AG04450 (cell line): ENCODE results near the gene FOXJ1. TPM values are rescaled to one million over a fixed set of nuclear protein-coding genes. Genes with fewer than 3 reads are reported as not detected.

Source experiments
- CTCF ChIA-PET: fragments of 300-600, 350-600 bp; formaldehyde crosslinking; extraction: SDS; loops from one replicate; lab custom pipeline; 2022; ENCODE audit warnings: antibody characterized with exemption, inconsistent platforms; lab: Charles Lee
- POLR2A ChIA-PET: fragments of 350-600 bp; formaldehyde crosslinking; extraction: SDS; loops from one replicate; lab custom pipeline; 2021; ENCODE audit warnings: antibody characterized with exemption, inconsistent platforms; lab: Yijun Ruan, JAX
- DNase-seq: peaks from one replicate; pipeline ENCODE4 v3.0.0-alpha.2; 2011; ENCODE audit warnings: low read depth, low spot score
- H3K27ac ChIP-seq: one replicate; pipeline ENCODE4 v1.5.1; 2012; ENCODE audit warnings: low read depth, low read length, control low read depth
- H3K27me3 ChIP-seq: one replicate; pipeline ENCODE4 v1.6.0; 2012; ENCODE audit warnings: low read length; ENCODE audit not compliant: control insufficient read depth, insufficient read depth
- H3K4me3 ChIP-seq: 2 replicates; pipeline ENCODE4 v1.5.1; 2011; ENCODE audit warnings: mild to moderate bottlenecking, low read depth, low read length, control low read depth
- H3K9me3 ChIP-seq: 2 replicates; pipeline ENCODE4 v1.5.1; 2012; ENCODE audit warnings: low read length; ENCODE audit not compliant: control insufficient read depth, insufficient read depth
- polyA plus RNA-seq: library from polyadenylated mRNA; depleted of rRNA; stranded (reverse); fragments of >200 nt; gene quantifications from 2 replicates; pipeline ENCODE4 v1.2.3, GENCODE V29; 2011; rRNA removed
- small RNA-seq: library from RNA; depleted of rRNA; stranded (forward); fragments of <200 nt; gene quantifications from one replicate; pipeline ENCODE3, GENCODE V24; 2012; ENCODE audit warnings: low read depth; ENCODE audit not compliant: insufficient read length
- TF ChIP-seq, protein P1 (sequence below): IDR thresholded peaks from 2 replicates; pipeline ENCODE4 v1.5.1; 2011; ENCODE audit warnings: low read depth, low read length, control low read depth, inconsistent platforms

The FOXJ1 gene
- polyA plus RNA-seq, 1 experiment: not detected

DNA sequence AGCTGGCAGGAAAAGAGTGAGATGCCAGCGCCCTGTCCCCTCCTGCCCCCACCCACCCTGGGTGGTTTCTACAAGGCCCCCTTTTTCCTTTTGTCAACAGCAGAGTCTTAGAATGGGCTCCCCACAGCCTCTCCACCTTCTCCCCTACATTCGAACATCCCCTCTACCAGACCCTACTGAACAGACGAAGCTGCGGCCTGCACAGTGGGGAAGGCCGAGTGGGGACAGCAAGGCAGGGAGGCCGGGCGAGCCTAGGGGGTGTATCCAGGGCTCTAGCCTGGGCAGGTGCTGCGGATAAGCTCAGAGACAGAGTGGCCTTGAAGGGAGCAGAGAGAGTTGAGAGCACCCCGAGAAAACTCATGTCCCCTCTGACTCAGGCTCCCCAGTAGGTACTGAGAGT is 54.7 kb downstream of the FOXJ1 start:
- no peaks in the 10 kb centered on the region; the same call in 1 of the 2 replicates for H3K9me3 ChIP-seq
- TF ChIP-seq, protein P1, sequence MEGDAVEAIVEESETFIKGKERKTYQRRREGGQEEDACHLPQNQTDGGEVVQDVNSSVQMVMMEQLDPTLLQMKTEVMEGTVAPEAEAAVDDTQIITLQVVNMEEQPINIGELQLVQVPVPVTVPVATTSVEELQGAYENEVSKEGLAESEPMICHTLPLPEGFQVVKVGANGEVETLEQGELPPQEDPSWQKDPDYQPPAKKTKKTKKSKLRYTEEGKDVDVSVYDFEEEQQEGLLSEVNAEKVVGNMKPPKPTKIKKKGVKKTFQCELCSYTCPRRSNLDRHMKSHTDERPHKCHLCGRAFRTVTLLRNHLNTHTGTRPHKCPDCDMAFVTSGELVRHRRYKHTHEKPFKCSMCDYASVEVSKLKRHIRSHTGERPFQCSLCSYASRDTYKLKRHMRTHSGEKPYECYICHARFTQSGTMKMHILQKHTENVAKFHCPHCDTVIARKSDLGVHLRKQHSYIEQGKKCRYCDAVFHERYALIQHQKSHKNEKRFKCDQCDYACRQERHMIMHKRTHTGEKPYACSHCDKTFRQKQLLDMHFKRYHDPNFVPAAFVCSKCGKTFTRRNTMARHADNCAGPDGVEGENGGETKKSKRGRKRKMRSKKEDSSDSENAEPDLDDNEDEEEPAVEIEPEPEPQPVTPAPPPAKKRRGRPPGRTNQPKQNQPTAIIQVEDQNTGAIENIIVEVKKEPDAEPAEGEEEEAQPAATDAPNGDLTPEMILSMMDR: no peak
- no peak overlapping the region for H3K27ac ChIP-seq
- no peak for DNase-seq
- no peaks in the 10 kb centered on the region for H3K27me3 ChIP-seq
- H3K4me3 ChIP-seq: no peak overlapping the region
- ChIA-PET CTCF (no interaction called here), POLR2A (interaction anchor here (1.3 kb wide), 1 partner anchor 14 kb away, joined by 3 read pairs; the partner anchor contains the start of gene SRP68)

Small RNA genes lying within 50 kb of the gene (small RNA-seq; reads per million reads assigned to genes)
- 4.3 reads per million, percentile 43 among the genes with 10 or more reads in this experiment for gene MIR6868

Other genes starting within 250 kb of the FOXJ1 start
- 6.5 and 8.7 TPM in 2 replicates for gene TRIM65, start 244.3 kb downstream of the FOXJ1 start, polyA plus RNA-seq
- gene MRPL38, start 236.4 kb downstream of the FOXJ1 start, polyA plus RNA-seq: 16.6 and 21.9 TPM in 2 replicates
- 2.5 and 4.0 TPM in 2 replicates for gene FBF1, start 200.2 kb downstream of the FOXJ1 start, polyA plus RNA-seq
- gene ACOX1, start 162.1 kb downstream of the FOXJ1 start, polyA plus RNA-seq: 30.7 and 32.8 TPM in 2 replicates
- 9.1 and 11.5 TPM in 2 replicates for gene TEN1, start 162.0 kb downstream of the FOXJ1 start, polyA plus RNA-seq
- 2.7 and 2.9 TPM in 2 replicates for gene CDK3, start 140.4 kb downstream of the FOXJ1 start, polyA plus RNA-seq
- not detected in 2 replicates for gene EVPL, start 113.9 kb downstream of the FOXJ1 start, polyA plus RNA-seq
- 82.9 and 101 TPM in 2 replicates for gene SRP68, start 68.7 kb downstream of the FOXJ1 start, polyA plus RNA-seq
- 0.06 TPM in 1 of 2 replicates, not detected in the other for gene GALR2, start 66.5 kb downstream of the FOXJ1 start, polyA plus RNA-seq
- not detected in 2 replicates for gene ZACN, start 62.1 kb downstream of the FOXJ1 start, polyA plus RNA-seq
- gene EXOC7, start 37.5 kb downstream of the FOXJ1 start, polyA plus RNA-seq: 97.6 and 114 TPM in 2 replicates
- gene RNF157, start 99.2 kb upstream of the FOXJ1 start, polyA plus RNA-seq: 1.6 and 1.8 TPM in 2 replicates
- 16.3 and 18.1 TPM in 2 replicates for gene UBALD2, start 124.1 kb upstream of the FOXJ1 start, polyA plus RNA-seq
- gene QRICH2, start 167.0 kb upstream of the FOXJ1 start, polyA plus RNA-seq: 1.1 and 1.2 TPM in 2 replicates
- 48.8 and 49.9 TPM in 2 replicates for gene PRPSAP1, start 212.7 kb upstream of the FOXJ1 start, polyA plus RNA-seq
- 11.6 and 16.2 TPM in 2 replicates for gene SPHK1, start 243.4 kb upstream of the FOXJ1 start, polyA plus RNA-seq